C4-2B (cell line): ENCODE data around the gene DBP.

Source experiments
- H3K27ac ChIP-seq: fragments of 450-650 bp; 2 replicates; pipeline ENCODE4 v1.5.1; 2017
- CTCF ChIP-seq: fragments of 450-650 bp; conservative IDR thresholded peaks from 2 replicates; pipeline ENCODE4 v1.5.1; 2017; ENCODE audit warnings: mild to moderate bottlenecking
- ZFX ChIP-seq: fragments of 450-650 bp; IDR thresholded peaks from 2 replicates; pipeline ENCODE4 v1.6.1; 2017

DBP gene

GRCh38 chr19:48678201-48678600 lies 41.0 kb upstream of the DBP start:
- TF ChIP-seq ZFX (no peak), CTCF (no peak)
- no peak overlapping the region for H3K27ac ChIP-seq

GRCh38 chr19:48676887-48677286 lies 39.7 kb upstream of the DBP start:
- TF ChIP-seq ZFX (no peak), CTCF (no peak)
- no peak overlapping the region for H3K27ac ChIP-seq

- no peak overlapping the region for H3K27ac ChIP-seq
- TF ChIP-seq CTCF (no peak), ZFX (no peak)
Observed at GRCh38 chr19:48676487-48676886, 39.3 kb upstream of the DBP start.

- no peak overlapping the region for H3K27ac ChIP-seq
- TF ChIP-seq CTCF (peak; percentile 83), ZFX (no peak)
Observed at GRCh38 chr19:48674921-48675824, 38.0 kb upstream of the DBP start.

GRCh38 chr19:48674216-48674809 lies 37.1 kb upstream of the DBP start:
- no peak overlapping the region for H3K27ac ChIP-seq
- TF ChIP-seq CTCF (no peak), ZFX (no peak)

- H3K27ac ChIP-seq, result no peak overlapping the region
Observed at GRCh38 chr19:48673436-48674100, 36.4 kb upstream of the DBP start.

More at GRCh38 chr19:48673436-48674100, 36.4 kb upstream of the DBP start:
- no peak for TF ChIP-seq CTCF
- no peak for TF ChIP-seq ZFX
